T47D (cell line): ENCODE results near the gene HNRNPA2B1.

Source experiments
- DNase-seq, 2 experiments: peaks; one replicate each; pipeline versions ENCODE4 v3.0.0 to v3.0.0-alpha.2; 2011 to 2012; ENCODE audit warnings: low read depth in 1 of 2, low spot score in 1 of 2
- JUND ChIP-seq: IDR thresholded peaks from 2 replicates; pipeline ENCODE4 v1.6.1; 2012; ENCODE audit warnings: low read depth
- in situ Hi-C: cut with HindIII; loops from 2 replicates; pipeline ENCODE4 v1.10.0; 2016; ENCODE audit warnings: low sequenced_read_pairs, low pct_unique_long_range_greater_than_20kb

Gene HNRNPA2B1

DNA sequence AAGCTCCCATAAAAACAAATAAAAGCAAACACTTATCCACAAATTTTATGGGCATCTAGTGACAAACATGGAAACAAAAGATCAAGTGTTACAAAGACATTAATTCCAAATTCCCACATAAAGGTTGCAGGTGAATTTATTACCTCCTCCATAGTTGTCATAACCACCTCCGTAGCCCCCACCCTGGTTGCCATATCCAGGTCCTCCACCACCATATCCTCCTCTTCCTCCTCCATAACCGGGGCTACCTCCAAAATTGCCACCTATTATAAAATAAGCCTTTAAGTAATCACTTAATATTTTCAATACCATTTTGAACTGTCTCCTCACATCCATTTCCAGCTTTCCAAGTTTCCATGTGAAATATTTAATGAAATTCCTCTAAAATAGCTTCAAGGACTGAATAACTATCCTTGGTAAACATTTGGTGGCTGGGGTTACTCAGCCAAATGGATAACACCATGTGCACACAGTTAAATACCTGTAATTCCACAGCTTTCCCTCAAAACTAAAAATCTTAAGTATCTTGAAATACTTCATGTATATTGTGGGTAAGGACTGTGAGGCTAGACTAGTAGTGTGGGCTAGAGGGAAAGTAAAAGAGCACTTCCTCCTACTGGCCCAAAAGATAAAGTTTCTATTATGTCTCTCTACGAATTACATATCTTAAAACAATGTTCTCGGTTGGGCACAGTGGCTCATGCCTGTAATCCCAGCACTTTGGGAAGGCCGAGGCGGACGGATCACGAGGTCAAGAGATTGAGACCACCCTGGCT lies 6.9 kb downstream of the HNRNPA2B1 start:
- DNase-seq: no peak
- no peak for TF ChIP-seq JUND
- in situ Hi-C loops: no loop called here

- TF ChIP-seq JUND: no peak
- DNase-seq: no peak
- in situ Hi-C loops: no loop called here
Observed at GRCh38 chr7:26192485-26193087, 8.0 kb downstream of the HNRNPA2B1 start.

- DNase-seq: no peak
- in situ Hi-C loops: no loop called here
- TF ChIP-seq JUND: no peak
Observed at GRCh38 chr7:26191974-26192479, 8.5 kb downstream of the HNRNPA2B1 start.

DNA sequence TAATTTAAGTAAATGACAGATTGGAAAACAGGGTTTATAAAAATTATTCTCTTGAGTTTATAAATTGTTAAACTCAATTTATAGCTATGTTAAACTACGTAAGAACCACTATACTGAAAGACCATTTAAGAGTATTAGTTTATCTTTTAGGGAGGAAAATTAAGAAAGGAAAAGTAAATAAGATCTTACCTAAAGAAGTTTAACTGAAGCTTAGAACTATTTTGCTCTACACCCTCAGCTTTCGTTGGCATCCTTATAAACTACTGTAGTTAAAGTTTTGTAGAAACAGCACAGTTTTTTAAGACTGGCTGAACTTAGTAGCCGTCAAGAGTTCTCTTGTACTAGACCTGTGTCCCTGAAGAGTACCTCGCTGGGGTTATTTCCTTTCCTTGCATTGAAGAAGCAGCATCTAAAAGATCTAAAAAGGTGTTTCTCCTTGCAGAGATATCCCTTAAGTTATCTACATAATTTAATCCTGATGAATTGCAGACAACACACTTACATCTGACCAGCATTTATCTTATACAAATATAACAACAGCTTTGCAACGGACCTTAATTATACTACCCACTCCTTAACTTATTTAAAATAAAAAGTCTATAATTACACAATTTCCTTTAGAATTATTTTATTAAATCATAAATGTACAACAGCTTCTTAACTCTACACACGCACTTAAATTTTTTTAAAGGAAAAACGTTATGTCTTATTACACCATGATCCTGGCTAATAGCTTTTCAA lies 9.1 kb downstream of the HNRNPA2B1 start:
- TF ChIP-seq JUND: no peak
- in situ Hi-C loops: no loop called here
- no peak for DNase-seq

GRCh38 chr7:26190417-26190869 lies 10.1 kb downstream of the HNRNPA2B1 start:
- no peak for TF ChIP-seq JUND

DNA sequence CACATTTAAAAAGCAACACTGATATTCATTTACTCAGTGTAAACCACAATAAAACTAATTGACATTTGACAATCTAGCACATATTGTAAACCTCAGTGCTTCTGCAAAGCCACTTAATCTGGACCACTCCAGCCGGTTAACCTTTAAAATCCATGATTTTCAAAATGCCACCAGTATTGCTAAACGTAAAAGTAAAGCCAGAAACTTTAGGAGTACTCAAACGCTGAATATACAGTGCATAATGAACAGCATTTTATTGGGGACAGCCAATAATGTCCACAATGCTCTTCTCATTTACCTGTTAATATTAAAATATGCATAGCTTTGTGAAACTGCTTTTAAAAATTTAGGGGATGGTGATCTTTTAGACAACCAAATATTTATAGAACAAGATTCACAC lies 10.8 kb downstream of the HNRNPA2B1 start:
- in situ Hi-C loops: no loop called here
- no peak for TF ChIP-seq JUND
- DNase-seq: no peak

More at GRCh38 chr7:26190417-26190869, 10.1 kb downstream of the HNRNPA2B1 start:
- DNase-seq: no peak
- in situ Hi-C loops: no loop called here

DNA sequence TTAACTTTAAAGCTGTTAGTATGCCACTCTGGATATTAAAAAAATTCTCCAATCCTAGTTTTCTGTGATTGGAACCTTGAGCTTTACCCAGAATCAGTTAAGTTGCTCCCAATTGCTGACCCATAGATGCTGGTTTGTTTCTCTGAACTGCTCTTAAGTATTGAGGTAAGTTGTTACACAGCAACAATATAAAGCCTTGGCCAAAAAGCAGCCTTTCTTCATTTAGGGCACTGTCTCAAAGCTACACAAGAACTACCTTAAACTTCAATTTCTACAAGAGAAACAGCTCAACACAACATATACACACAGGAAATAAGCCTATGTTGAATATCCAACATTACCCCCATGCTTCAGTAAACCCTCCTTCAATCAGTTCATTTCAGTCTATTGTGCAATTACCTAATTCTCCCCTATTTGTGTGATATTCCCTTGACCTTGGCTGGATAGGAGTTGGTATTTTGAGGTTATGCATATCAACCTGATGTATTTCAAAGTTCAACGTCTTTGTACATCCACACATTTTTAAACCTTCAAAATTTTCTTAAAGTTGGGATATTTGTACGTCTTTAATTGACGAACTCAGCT lies 11.5 kb downstream of the HNRNPA2B1 start:
- in situ Hi-C loops: no loop called here
- DNase-seq: no peak
- no peak for TF ChIP-seq JUND

DNA sequence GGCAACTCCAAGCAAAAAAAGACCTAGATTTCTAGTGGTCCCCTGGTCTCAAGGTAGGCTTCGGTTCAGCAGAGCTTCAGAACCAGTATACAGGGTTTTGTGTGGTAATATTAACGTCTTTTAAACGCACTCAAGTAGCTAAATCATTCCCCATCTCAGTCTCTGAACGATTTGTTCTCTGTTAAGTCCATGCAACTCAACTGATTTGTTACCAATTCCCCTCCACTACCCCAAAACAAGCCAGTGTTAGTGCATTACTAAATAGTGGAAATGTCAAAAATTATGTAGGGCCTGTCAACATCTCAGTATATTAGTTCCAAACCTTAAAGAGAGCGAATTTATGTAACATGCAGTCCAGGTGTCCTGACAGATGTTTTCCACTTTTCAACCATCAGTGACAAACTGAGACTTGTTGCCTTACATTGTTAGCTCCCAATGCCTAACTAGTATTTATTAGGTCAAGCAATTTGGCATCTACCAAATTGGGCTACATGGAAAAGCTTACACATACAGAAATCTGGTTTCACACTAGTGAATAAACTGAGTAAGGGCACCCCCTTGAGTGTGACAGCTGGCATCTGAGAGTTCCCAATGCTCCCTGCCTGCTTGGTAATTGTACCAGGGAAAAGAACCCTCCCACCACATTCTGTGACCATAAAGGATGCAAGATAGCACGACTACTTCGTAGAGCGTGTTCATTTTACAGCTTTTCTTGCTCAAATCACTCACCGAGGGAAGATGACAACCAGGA lies 12.2 kb downstream of the HNRNPA2B1 start:
- no peak for TF ChIP-seq JUND
- in situ Hi-C loops: no loop called here
- peak in 1 of 2 experiments; percentile 47 for DNase-seq

GRCh38 chr7:26187380-26188205 lies 13.0 kb downstream of the HNRNPA2B1 start:
- peak in 1 of 2 experiments; percentile 51 for DNase-seq
- in situ Hi-C loops: no loop called here
- TF ChIP-seq JUND: no peak; the same call in 1 of the 2 replicates

DNA sequence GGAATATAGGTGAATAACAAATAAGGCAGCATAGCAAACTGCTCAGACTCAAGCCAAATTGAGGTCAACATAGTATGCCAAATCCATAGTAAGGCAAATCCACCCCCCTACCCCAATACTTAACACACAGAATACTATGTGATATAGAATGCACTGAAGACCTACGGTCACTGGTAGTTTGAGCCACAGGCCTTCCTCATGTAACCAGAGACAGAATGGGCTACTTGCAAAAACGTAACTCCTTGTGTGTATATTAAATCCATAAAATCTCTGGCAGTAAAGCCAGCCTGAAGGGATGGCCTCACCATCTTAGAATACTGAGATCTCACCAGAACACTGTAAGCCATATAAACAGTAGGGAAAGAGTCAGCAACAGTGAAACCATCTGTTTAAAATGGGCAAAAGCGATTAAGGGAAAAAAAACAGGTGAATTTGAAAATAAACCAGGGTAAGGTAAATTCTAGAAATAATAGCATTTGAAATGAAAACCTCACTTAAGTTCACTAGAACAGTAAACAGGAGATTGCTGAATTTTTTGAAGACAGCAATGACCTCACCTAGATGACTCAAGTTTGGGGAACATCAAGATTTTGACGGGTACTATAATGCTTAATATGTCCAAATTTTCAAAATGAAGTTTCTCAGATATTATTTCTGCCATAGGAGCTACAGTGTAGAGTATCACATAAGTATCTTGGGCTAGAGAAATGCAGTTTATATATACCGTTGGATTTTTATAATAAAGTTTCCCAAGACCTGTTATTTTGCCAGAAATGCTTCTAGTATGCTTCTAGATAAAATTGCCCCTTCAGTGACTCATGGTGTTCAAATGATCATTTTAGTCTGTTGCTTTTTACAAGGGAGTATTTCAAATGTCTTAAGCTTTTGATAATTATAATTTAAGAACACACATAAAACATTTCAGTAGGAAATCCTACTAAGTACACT lies 13.9 kb downstream of the HNRNPA2B1 start:
- in situ Hi-C loops: no loop called here
- no peak; the same call in 1 of the 2 replicates for TF ChIP-seq JUND
- no peak for DNase-seq
